Measurements from ENCODE around the gene PCSK1N.
A peak's percentile ranks its signal among the peaks of the same experiment; 100 is the strongest.
"Not testable (repeated sequence)": the region's sequence is repeated elsewhere in the genome, so short reads cannot be mapped to it uniquely, and the experiment has no call there.

Gene PCSK1N

GRCh38 chrX:48835524-48836329 is at the start of gene PCSK1N:
PCSK1N (minus strand) TSS chrX:48835610; CDS start chrX:48835532, 78 bp downstream.
- no peak for DNase-seq

- DNase-seq, result no peak
These were observed 48.3 kb upstream of the PCSK1N start for GRCh38 chrX:48883729-48884128.

GRCh38 chrX:48876944-48877343 is 41.5 kb upstream of the PCSK1N start:
- peak; percentile 44 for DNase-seq

DNA sequence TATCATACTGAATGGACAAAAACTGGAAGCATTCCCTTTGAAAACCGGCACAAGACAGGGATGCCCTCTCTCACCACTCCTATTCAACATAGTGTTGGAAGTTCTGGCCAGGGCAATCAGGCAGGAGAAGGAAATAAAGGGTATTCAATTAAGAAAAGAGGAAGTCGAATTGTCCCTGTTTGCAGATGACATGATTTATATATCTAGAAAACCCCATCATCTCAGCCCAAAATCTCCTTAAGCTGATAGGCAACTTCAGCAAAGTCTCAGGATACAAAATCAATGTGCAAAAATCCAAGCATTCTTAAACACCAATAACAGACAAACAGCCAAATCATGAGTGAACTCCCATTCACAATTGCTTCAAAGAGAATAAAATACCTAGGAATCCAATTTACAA is 36.6 kb upstream of the PCSK1N start:
- not testable (repeated sequence) for DNase-seq

DNA sequence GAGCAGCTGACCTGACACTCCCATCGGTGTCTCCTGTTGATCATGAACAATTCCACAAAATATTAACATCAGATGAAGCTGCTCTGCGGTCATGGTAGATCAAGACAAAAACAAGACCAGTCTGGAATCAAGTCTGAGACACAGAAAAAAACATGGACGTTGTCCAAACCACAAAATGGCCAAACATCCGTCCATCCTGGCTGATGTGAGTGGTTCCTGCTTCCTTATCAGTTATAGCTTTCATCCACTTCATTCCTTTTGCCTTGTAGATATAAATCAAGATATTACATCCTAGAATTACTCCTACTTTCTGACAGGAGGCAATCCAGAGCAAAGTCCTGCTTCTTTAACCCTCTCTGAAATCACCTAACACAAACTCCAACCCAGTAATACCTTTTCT is 28.8 kb upstream of the PCSK1N start:
- DNase-seq, result no peak

DNA sequence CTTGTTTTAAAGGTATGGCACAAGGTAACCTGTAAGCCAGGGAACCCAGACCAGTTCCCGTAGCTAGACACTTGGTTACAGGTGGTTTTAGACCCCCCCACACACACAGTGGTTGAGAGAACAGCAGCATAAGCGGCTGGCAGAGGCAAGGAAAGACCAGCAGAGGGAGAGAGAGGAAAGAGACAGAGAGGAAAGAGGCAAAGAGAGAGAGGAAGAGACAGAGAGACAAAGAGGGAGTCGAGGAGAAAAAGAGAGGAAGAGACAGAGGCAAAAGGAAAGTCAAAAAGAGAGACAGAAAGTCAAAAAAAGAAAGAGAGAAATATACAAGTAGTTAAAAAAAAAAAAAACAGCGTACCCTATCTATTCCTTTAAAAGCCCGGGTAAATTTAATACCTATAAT is 19.5 kb upstream of the PCSK1N start:
- DNase-seq, result no peak

- not testable (repeated sequence) for DNase-seq
These were observed 18.9 kb upstream of the PCSK1N start for GRCh38 chrX:48854121-48854804.

DNA sequence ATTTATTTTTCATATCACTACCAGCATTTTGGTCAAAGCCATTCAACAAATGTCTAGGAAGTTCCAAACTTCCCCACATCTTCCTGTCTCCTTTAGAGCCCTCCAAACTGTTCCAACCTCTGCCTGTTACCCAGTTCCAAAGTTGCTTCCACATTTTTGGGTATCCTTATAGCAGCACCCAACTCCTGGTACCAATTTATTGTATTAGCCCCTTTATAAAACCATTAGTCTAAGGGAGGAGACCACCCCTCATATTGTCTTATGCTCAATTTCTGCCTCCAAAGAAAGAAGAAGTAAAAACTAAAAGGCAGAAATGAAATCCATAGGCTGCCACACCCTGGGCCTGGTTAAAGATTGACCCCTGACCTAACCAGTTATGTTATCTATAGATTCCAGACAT is 18.1 kb upstream of the PCSK1N start:
- not testable (repeated sequence) for DNase-seq

DNA sequence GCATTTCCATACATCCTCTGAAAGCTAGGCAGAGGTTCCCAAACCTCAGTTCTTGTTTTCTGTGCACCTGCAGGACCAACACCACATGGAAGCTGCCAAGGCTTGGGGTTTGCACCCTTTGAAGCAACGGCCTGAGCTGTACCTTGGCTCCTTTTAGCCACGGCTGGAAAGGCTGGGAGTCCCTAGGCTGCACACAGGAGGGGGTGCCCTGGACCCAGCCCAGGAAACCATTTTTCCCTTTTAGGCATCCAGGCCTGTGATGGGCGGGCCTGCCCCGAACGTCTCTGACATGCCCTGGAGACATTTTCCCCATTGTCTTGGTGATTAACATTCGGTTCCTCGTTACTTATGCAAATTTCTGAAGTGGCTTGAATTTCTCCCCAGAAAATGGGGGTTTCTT is 17.4 kb upstream of the PCSK1N start:
- DNase-seq, result no peak

- no peak for DNase-seq
These were observed 13.4 kb upstream of the PCSK1N start for GRCh38 chrX:48848847-48849246.

GRCh38 chrX:48839686-48840085 is 4.3 kb upstream of the PCSK1N start:
- no peak for DNase-seq

DNA sequence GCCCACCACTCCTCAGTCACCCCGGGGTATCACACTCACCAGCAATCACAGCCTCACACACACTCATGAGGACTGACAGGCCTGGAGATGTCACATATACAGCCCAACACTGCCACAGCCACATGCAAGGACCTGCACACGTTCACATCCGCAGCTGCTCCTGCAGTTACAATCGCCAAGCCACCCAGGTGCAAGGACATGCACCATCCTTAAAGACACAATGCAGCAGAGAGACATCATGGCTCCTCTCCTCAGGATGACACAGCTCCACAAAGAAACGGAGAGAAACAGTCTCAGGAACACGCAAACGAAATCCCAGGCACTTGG is 1.1 kb downstream of the PCSK1N start:
- DNase-seq, result no peak

DNA sequence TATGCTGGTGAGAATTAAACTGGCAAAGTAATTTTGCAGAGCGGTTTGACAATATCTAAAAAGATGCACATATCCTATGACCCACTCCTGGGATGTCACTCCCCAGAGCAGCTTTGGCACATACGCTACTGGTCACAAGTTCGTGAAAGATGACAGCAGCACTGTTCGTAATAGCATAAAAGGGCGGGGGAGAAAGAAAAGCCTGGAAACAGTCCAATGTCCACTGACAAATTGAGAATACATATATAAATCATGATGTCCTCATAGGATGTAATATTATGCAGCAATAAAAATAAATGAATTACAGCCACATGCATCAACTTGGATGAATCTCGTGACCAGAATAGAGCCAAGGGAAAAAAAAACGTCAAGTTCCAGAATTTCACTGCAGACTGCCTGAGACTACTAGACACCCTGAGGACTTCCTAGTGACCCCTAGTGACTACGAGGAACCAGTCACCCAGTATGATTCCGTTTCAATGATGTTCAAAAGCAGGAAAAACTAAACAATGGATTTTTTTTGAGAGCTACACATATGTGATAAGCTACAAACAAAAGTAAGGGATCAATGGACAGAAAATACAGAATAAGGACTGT is 1.8 kb downstream of the PCSK1N start:
- DNase-seq, result peak; percentile 10

DNA sequence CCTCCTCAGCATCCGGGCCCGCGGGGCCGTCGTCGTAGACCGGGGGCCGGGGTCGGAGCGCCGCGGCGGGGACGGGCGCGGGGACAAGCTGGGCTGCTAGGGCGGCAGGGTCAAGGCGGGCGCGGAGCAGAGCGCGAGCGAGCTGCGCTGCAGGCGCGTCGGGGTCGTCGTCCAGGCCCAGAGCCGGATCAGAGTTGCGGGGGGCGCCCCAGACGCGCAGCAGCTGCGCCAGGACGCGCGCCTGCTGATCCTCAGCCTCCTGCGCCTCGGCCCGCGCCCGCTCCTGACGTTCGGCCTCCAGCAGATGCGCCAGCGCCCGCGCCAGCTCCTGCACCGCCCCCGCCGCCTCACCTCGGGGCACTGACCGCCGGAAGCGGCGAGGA is 3.5 kb downstream of the PCSK1N start:
- no peak for DNase-seq

- DNase-seq, result no peak
These were observed 4.1 kb downstream of the PCSK1N start for GRCh38 chrX:48831136-48831908.

- DNase-seq, result no peak
These were observed 6.2 kb downstream of the PCSK1N start for GRCh38 chrX:48829016-48829735.

- DNase-seq, result no peak
These were observed 7.8 kb downstream of the PCSK1N start for GRCh38 chrX:48827654-48827968.

GRCh38 chrX:48826876-48827653 is 8.3 kb downstream of the PCSK1N start:
- DNase-seq, result no peak

GRCh38 chrX:48826135-48826875 is 9.1 kb downstream of the PCSK1N start, which contains the start of gene ERAS:
ERAS (plus strand) TSS chrX:48826513; CDS start chrX:48829124, 2,611 bp downstream.
- DNase-seq, result no peak

- no peak for DNase-seq
These were observed 11.3 kb downstream of the PCSK1N start for GRCh38 chrX:48824066-48824465.

- no peak for DNase-seq
These were observed 12.4 kb downstream of the PCSK1N start for GRCh38 chrX:48823053-48823452.

Data from suppressor macrophage treated with lipopolysaccharide for 4 hours (primary cell).